CD4-positive, alpha-beta T cell treated with Interleukin-4 for 4 hours (primary cell): ENCODE results near the gene NPAS3.
A peak's percentile ranks its signal among the peaks of the same experiment; 100 is the strongest.

Experiments
- DNase-seq: peaks from one replicate; pipeline ENCODE4 v3.0.0-alpha.2; 2020

Gene NPAS3

DNA sequence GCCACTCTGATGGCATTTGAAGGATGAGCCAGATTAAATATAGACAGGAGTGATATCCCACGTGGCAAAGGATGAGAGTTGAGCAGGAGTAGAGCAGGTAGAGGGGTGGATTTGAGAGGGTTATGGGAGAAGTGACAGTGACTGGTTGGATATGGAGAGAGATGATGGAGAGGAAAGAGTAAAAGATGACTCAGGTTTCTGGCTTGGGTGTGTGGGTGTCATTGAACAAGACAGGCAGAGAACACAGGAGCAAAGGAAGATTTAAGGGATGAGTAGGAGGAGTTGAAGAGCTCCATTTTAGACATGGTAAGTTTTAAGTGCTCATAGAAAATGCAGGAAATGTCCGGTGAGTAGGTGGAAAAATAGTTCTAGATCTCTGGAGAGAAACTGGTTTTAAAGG lies 875.3 kb downstream of the NPAS3 start:
- no peak for DNase-seq

DNA sequence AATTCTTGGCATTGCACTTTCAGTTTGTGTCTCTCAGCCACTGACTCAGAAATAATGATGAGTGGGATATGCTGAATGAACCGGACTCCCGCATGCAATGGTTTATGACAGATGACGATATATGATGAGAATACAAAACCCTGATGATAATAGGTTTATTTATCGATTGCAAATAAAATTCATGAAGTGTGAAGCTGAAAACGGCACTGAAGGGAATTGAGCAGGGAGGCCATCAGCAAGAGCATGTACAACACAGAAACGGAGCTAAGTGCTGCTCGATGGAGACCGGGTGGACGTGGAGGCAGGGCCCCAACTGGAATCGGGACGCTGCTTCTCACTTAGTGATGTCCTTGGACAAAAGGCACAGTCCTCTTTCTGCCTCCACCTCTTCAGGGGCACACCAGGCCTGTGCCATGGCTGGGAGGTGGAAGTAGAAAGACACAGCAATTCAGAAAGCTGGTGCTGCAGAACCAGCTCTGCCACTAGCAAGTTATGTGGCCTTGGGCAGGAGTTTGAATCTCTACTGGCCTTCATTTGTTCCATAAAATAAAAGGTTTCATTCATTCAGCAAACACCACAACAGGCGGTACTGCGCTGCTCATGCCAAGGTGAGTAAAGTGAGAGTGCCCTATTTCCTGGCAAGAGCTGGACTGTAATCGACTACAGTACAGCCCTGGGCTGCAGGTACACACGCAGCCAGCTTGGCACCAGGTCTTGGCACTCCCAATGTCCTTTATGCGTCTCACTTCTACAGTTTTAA lies 895.2 kb downstream of the NPAS3 start:
- DNase-seq: no peak

DNA sequence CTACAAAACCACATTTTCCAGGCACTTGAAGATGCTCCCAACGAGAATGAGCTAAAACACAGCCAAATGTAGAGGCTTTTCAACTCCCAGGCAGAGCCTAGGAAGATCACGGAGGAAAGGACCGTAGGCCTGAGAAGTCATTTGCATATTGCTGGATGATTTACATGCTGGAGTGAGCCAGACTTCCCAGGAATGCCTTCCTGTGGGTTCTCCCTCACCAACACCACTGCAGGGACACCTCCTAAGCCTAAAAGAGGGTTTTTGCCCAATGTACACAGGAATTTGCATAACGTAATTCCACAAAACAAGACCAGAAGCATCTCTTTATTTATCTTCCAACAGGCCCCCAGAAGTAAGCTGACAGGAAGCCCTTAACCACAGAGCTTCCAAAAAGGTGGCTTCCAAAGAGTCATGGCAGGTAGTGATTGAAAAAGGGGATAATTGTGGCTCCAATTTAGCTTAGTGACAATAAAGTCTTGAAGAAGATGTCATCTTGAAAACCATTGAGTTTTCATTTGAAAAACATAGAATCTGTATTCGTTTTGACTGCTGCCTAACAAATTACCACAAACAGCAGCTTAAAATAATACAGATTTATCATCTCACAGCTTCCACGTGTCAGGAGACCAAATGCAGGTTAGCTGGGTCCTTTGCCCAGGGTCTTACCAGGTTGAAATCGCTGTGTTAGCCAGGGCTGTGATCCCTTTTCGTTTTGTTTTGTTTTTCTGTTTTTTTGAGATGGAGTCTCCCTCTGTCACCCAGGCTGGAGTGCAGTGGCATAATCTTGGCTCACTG lies 896.0 kb downstream of the NPAS3 start:
- no peak for DNase-seq

DNA sequence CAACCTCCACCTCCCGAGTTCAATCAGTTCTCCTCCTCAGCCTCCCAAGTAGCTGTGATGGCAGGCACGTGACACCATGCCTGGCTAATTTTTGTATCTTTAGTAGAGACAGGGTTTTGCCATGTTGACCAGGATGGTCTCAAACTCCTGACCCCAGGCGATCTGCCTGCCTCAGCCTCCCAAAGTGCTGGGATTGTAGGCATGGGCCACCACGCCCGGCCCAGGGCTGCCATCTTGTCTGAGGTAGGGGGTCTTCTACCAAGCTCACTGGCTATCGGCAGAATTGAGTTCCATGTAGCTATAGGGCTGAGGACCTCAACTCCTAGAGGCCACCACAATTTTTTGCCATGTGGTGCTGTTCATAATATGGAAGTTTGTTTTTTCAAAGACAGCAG lies 896.6 kb downstream of the NPAS3 start:
- DNase-seq: no peak

DNA sequence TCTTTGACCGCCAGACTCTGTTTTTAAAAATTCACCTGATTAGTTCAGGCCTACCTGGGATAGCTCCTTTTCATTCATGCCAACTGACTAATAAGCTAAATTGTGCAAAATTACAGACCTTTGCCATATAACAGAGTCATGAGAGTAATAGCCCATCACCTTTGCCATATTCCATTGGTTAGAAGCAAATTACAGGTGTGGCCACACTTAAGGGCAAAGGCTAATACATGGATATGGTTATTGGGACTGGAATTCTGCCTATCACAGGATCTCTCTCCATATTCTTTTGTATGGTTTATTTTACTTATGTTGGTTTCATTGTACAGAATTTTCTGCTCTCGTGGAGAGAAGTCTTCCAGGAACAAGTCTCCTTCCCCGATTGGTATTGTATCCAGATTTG lies 897.0 kb downstream of the NPAS3 start:
- no peak for DNase-seq

DNA sequence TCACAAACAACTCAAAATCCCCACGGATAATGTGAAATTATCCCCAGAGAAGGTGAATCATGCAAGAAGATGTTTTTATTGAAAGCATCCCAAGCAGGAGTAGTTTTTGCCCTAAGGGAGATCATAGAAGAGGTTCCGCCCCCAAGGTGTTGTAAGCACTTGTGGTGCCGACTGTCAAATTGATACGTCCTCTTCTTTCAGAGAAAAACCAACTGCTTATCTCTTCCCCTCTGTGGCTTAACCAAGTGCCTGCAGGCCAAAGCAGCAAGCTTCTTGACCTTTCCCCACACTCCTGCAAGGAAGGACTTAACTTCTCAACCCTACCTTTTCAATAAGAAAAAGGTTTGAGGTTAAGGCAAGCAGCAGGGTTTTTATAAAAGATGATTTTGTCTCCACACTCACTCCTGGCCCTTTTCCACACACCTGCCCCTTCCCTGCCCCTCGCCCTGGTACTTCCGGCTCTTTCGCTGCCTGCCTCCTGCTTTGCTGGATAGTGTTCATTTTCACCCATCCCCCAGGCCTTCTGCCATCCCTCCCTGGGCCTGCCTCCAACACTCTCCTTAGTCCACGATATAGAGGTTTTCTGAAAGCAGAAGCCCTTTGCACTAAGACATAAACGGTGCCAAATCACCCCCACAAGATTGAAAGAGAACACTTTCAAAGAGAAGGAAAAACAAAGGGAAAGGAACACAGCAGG lies 897.7 kb downstream of the NPAS3 start:
- no peak for DNase-seq

DNA sequence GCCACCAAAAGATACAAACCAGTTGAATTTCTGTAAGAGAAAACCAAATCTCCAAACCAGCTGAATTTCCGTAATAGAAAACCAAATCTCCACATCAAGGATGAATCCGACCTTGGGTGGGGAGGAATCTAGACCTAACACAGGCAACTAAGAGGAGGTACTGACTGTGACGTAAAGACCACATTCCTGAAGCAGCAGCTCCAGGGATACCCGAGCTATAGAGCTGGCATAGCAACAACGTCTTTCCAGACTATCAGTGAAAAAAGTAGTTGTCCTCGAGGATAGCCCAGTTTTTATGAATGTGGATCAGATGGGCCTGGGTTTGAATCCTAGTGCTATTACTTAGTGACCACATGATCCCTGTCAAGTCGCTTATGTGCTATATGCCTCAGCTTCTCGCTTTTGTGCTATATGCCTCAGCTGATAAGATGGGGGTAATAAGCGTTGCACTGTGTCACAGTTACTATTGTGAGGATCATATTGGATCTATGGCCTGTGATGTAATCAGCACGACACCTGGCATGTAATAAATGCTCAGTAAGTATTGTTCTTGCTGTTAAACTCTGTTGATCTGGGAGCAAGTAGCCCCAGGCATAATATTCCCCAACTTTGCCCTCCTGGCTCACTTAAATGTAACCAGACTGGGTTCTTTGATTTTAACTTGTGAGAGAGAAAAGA lies 898.4 kb downstream of the NPAS3 start:
- no peak for DNase-seq

DNA sequence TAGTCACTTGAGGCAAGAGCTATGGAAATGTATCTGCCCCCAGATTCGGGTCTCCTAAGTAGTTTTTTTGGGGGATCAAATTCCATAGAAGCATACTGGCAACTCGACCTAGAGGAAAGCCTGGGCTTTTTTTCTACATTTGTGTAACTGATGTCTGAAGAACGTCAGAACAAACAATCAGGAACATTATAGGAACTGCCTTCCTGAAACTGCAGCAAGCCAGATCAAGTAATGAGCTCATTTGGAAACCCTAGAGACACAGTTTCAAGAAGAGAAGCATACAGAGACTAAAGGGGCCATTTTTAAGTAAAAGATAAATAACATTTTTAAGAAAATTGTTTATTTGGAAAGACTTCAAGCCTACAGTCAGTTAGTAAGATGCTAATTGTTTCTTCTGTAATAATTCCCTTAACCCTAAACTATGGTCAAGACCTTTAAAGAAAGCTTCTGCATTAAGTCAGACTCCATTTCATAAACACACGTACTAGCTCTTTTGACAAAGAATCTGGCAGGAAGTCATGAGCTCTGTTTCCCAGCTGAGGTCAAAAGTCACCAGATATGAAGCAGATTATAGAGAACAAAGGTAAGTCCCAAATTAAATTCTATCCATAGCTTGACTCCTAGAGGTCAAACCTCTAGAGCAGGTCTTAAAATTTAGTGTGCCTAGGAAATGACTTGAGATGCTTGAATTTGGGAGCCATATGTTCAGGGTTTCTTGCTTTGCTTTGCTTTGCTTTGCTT lies 899.4 kb downstream of the NPAS3 start:
- no peak for DNase-seq

DNA sequence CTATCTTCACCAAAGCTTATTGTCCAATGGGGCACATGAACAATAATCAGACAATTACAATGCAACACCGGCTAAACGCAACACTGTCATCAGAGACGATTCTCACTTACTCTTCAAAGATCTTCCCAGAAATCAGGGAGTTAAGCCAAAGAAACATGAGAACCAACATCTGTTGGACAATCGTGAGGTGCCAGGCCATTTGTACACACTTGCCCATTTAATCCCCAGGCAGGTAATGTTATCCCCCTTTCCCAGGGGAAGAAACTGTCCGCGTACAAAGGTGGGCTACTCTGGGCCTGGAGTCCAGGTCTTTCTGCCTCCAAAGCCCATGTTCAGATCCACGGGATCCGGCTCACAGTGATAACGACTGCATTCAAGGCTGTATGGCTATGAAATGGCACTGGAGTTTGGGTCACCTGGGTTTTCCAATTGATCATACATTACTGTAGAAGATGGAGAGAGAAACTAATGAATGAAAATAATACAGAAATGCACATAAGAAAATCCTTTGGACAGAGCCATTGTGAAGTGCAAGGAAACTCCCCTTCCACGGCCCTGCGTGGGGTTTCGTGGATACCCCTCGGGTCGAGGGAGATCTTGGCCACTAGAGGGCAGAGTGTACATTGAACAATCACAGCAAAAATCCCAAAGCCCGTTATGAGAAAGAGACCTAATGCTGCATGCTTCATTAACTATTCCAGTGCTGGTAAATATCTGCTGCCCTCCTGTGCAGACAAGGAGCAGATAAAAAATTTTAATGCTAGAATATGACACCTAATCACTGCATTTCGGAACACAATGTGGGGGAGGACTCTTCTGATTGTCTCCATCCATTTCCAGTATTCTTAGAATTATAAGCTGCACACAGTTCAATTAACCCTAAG lies 900.8 kb downstream of the NPAS3 start:
- peak; percentile 59 for DNase-seq

DNA sequence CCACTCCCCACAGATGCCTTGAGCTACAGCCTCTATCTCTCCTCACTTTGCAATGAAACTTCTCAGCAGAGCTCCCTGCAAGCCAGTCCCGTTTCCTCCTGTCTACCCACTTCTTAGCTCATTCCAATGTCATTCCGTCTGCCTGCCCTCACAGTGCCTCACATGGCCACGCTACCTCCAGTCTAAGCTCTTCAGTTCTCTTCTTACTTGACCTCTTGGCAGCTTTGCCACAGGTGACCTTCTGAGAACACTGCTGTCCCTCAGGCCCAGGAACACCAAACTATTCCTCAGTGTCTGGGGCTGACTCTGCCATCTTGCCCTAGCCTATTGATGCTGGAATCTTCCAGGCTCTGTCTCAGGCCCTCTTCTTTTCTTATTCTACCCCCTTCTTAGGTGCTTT lies 902.1 kb downstream of the NPAS3 start:
- no peak for DNase-seq

DNA sequence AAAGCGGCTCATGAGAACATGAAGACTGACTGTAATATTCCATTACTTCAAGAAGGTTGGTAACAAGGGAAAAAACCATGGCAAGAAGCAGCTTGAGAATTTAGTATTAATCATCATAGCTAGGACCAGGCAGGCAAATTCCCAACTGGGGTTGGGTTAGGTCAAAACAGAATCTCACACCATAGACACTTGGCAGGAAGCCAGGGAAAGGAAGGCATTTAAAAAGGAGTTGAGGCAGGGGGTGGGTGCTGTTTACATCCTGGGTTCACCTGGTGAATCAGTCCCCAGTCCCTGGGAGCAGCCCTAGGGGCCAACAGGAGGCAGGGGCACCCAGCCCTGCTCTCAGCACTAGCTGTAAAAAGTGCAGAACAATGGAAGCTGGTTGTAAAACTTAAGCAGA lies 903.6 kb downstream of the NPAS3 start:
- no peak for DNase-seq

DNA sequence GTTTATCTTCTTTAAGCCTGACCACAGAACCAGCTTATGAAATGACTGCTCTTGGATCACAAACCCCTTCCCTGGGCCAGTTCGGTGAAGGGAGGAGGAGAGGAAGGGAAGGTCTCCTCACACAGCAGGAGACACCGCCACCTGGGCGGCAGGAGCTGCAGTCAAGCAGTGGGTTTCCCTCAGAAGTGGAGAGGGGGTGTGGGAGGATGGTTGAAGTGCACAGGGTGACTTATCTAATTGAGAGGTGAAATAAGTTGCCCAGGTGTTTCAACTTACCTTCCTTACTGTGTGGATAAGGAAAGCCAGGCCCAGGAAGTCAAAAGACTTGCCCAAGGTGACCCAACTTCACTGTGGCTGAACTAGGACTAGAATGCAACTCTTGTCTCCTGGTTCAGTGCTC lies 905.4 kb downstream of the NPAS3 start:
- no peak for DNase-seq

DNA sequence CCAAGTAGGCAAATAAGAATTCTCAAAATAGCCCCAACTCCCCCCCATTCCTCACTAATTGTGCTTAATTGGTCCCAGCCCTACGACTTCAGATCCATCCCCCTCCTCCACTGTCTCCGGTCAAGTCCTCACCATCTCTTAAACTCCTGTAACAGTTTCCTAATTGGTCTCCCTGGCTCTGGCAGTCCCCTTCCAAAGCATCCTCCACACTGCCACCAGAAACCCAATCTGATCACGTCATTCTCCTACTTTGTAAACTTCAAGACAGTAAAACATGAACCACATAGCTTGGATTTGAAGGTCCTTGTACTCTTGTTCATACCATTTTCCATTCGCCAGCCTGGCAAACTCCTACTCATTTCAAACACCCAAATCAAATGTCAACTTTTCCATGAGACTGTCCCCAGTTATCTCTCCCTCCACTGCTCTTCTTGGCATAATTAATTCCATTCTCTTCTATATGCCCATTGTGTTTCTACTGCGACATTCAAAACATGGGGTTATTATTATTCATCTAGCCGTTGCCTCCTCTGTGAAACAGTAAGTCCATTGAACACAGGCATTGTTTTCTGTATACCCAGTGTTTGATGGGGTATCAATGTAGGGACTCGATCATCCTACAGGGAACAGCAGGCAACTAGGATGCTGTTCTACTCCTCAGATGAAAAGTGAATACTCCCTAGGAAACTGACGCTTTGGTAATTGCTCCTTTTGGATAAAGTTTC lies 907.6 kb downstream of the NPAS3 start:
- DNase-seq: no peak

DNA sequence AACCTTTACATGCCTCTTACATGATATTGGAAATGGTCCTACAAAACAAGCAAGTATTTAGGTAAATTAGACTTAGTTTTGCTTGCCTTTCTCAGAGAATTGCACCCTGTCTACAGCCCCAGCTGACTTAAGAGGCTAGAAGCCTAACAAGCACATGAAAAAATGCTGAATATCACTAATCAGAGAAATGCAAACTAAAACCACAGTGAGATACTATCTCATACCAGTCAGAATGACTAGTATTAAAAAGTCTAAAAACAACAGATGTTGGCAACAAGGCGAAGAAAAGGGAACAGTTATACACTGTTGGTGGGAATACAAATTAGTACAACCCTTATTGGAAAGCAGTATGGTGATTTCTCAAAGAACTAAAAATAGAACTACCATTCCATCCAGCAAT lies 908.4 kb downstream of the NPAS3 start:
- no peak for DNase-seq

DNA sequence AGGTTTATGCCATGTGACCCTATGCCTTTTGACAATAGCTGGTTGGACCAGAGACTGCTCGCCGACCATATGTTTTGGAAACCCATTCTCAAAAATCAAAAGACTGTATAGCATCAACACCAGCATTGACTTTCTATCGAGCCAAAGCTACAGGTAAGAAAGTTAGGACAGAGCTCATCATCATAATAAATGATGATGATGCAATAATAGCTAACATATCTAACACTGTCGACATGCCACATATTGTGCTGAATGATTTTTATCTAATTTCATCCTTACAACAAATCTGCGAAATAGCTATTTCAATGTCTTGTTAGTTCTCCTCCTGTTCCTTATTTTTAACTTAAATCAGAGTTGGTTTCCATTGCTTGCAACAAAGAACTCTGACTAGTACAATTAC lies 909.3 kb downstream of the NPAS3 start:
- DNase-seq: no peak

DNA sequence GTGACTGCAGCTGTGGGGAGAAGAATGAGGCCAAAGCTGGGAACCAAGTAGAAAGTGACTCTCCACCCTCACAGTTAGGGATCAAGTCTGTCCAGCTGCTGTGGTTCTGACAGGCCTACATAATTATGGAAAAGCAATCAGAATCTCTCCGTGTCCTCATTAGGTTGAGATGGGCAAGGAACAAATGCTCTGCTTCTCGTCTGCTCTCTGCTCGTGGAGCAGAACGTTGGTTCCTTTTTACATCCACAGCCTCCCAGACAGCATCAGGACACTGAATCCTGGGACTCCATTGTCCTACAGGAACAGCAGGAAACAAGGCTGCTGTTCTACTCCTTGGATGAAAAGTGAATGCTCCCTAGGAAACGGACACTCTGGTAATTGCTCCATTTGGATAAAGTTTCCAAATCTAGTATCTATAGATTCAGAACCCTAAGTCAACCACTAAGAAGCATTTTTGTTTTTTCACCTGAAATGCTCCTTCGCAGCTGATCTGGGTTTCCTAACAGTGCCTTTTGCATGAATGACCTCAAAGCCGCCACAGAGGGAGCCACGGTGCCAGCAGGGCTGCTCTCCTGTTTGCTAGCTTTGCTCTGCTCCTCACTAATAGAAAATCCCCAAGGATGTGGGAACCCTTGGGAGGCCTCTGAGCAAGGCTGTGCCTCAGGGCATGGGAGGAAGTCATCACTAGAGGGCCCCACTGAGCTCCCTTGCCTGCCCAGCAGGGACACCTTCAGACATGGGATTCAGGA lies 910.2 kb downstream of the NPAS3 start:
- no peak for DNase-seq

DNA sequence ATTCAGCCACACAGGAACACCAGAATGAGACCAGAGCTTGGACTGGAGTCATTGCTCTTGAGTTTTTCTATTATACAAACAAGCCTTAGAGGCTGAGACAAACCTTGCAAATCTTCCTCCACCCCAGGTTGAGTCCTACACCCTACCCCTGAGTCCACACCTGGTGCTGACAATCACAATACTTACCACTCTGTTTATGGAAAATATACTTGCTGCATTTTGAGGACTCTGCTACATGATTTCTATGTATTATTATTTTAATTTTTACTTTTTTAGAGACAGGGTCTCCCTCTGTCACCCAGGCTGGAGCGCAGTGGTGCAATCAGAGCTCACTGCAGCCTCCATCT lies 910.7 kb downstream of the NPAS3 start:
- no peak for DNase-seq

DNA sequence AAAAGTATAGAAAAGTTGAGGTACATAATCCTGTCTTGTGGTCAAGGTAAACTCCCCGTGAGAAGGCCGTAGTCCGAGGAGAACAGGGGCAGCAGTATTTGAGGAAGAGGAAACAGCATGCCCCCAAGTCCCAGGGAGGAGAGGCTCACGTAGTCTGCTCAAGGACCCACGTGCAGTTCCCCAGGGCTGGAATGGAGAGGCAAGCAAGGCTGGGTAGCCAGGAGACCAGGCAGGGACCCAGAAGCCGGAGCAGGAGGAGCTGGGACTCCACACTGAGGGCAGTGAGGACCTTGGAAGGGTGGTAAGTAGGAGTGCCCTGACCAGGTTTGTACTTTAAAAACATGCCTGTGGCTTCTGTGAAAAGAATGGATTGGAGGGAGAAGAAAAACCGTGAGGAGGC lies 912.1 kb downstream of the NPAS3 start:
- no peak for DNase-seq

DNA sequence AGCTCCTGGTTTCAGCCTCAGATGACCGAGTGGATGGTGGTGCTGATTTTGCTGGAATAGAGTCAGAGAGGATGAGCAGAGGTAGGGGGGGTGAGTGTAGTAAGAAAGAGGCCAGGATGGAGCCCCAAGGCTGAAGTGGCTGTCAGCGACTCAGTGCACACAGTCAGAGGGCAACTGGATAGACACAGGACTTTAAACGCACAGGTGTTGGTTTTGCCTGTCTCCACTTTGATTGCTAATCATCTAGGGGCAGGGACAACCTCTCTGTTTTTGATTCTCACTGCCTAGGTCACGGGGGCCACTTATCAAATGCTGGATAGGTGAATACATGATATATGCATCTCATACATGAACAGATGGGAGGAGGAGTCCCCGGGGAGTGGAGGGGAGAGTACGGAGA lies 912.7 kb downstream of the NPAS3 start:
- no peak for DNase-seq

DNA sequence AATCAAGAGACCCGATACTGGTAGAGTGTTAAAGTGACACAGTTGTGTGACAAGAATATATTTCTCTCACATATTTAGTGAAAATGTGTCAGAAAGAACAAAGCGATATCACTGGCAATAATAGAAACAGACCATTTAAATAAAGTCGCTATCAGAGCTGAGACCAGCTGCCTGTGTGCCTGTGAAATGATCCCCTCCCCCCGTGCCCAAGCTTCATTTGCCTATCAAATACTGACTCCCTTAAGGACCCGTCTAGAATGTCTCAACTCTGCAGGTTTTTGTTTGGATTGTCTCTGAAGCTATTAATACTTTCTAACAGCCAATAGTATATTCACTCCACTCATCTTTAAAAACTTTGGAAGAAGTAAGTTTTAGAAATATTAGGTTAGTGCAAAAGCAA lies 913.3 kb downstream of the NPAS3 start:
- no peak for DNase-seq
